HepG2 (cell line): ENCODE measurements around the gene GPC6. TPM values are rescaled to one million over a fixed set of nuclear protein-coding genes. Genes with fewer than 3 reads are reported as not detected.

Source experiments
- ATAC-seq: fragments of 200-7000 bp; cut with Tn5 transposase; 3 replicates; pipeline ENCODE4 v1.9.1; 2020; ENCODE audit warnings: mild to moderate bottlenecking, moderate library complexity
- BruUV-seq: library from RNA; stranded (reverse); fragments of 400-500 nt; replicated peaks from 2 replicates; lab custom pipeline; 2021; lab: Mats Ljungman, UMichigan
- CTCF ChIA-PET: fragments of 300-600 bp; formaldehyde crosslinking; extraction: SDS; loops from one replicate; lab custom pipeline; 2021; ENCODE audit warnings: low total read pairs, inconsistent platforms, low intra/inter-chr PET ratio; lab: Yijun Ruan, JAX
- POLR2A ChIA-PET: fragments of 350-600 bp; sonication (Branson Sonifier 250); formaldehyde crosslinking; loops from one replicate; lab custom pipeline; 2020; ENCODE audit warnings: antibody characterized with exemption, inconsistent platforms; lab: Yijun Ruan, JAX
- DNase-seq: peaks from one replicate; pipeline ENCODE4 v3.0.0-alpha.2; 2015; ENCODE audit warnings: low spot score
- FAIRE-seq: peaks from 3 replicates; lab custom pipeline; 2011; peaks lifted over from hg19 to GRCh38; lab: Jason Lieb, UNC
- H2AFZ ChIP-seq: one replicate; pipeline ENCODE4 v1.6.1; 2011; ENCODE audit warnings: low read length, inconsistent platforms
- H3K27ac ChIP-seq: fragments of 300-600 bp; 3 replicates; pipeline ENCODE4 v1.8.0; 2011; ENCODE audit warnings: mixed run types, mild to moderate bottlenecking, mixed read lengths, low read length, inconsistent platforms; ENCODE audit not compliant: insufficient read depth; ENCODE audit errors: extremely low read length
- H3K27me3 ChIP-seq, 2 experiments: fragments of 200-600 bp in 1 of 2; 2 replicates in 1 of 2; 3 replicates in 1 of 2; pipeline versions ENCODE4 v1.6.0 to v1.8.0; 2011; ENCODE audit warnings: low read length in 2 of 2, mild to moderate bottlenecking in 2 of 2, moderate library complexity in 2 of 2, inconsistent platforms in 1 of 2; ENCODE audit not compliant: insufficient read depth in 2 of 2, control insufficient read depth in 1 of 2
- H3K36me3 ChIP-seq, 2 experiments: fragments of 200-600 bp in 1 of 2; replicated peaks in 1 of 2; 2 replicates in 1 of 2; 3 replicates in 1 of 2; pipeline versions ENCODE4 v1.5.1 to v1.8.0; 2011; ENCODE audit warnings: low read length in 2 of 2, inconsistent platforms in 1 of 2; ENCODE audit not compliant: insufficient read depth in 2 of 2, control insufficient read depth in 1 of 2
- H3K4me1 ChIP-seq: 2 replicates; pipeline ENCODE4 v1.5.1; 2012; ENCODE audit warnings: low read length, inconsistent platforms; ENCODE audit not compliant: insufficient read depth
- H3K4me2 ChIP-seq: 2 replicates; pipeline ENCODE4 v1.6.0; 2011; ENCODE audit warnings: low read depth, low read length, inconsistent platforms
- H3K4me3 ChIP-seq, 3 experiments: fragments of 200-600 bp in 1 of 3; sonication (generic), shearing (Covaris generic) in 1 of 3; replicated peaks in 1 of 3; 2 replicates each; pipeline ENCODE4 v1.5.1; 2011 to 2016; ENCODE audit warnings: low read length in 3 of 3, inconsistent platforms in 2 of 3, low read depth in 2 of 3, mild to moderate bottlenecking in 2 of 3, control low read depth in 1 of 3, mixed read lengths in 1 of 3; ENCODE audit not compliant: insufficient read depth in 1 of 3
- H3K79me2 ChIP-seq: one replicate; pipeline ENCODE4 v1.6.1; 2011; ENCODE audit warnings: low read length, inconsistent platforms; ENCODE audit not compliant: insufficient read depth
- H3K9ac ChIP-seq: 2 replicates; pipeline ENCODE4 v1.6.0; 2011; ENCODE audit warnings: mild to moderate bottlenecking, low read depth, low read length, inconsistent platforms; ENCODE audit not compliant: insufficient read depth
- H3K9me3 ChIP-seq: 2 replicates; pipeline ENCODE4 v1.5.1; 2012; ENCODE audit warnings: mild to moderate bottlenecking, low read length
- H4K20me1 ChIP-seq: 2 replicates; pipeline ENCODE4 v1.6.0; 2011; ENCODE audit warnings: inconsistent platforms, mild to moderate bottlenecking, low read length, moderate library complexity; ENCODE audit not compliant: insufficient read depth
- EZH2 ChIP-seq: conservative IDR thresholded peaks from 2 replicates; pipeline ENCODE4 v1.6.1; 2012; ENCODE audit warnings: mild to moderate bottlenecking, low read depth, low read length, moderate library complexity
- KAT8 ChIP-seq: IDR thresholded peaks from 2 replicates; pipeline ENCODE4 v1.6.1; 2016; ENCODE audit warnings: missing genetic modification reagents, missing compliant biosample characterization
- NCOR1 ChIP-seq: fragments of 200-600 bp; sonication (generic); IDR thresholded peaks from 2 replicates; pipeline ENCODE4 v1.7.0; 2017; ENCODE audit warnings: antibody characterized with exemption, low read length, borderline replicate concordance
- PHF5A ChIP-seq: IDR thresholded peaks from one replicate; pipeline ENCODE4 v1.6.1; 2018; ENCODE audit warnings: low read depth, missing genetic modification reagents; ENCODE audit not compliant: unreplicated experiment
- TCF12 ChIP-seq, 2 experiments: fragments of 450-650 bp in 1 of 2; sonication (generic) in 1 of 2; formaldehyde crosslinking in 1 of 2; IDR thresholded peaks; 2 replicates each; pipeline versions ENCODE4 v1.6.1 to v1.8.0; 2017 to 2022; ENCODE audit warnings: antibody characterized with exemption in 1 of 2, mild to moderate bottlenecking in 1 of 2, missing genetic modification reagents in 1 of 2, moderate library complexity in 1 of 2
- ZMYM3 ChIP-seq: sonication (generic); formaldehyde crosslinking; IDR thresholded peaks from 2 replicates; pipeline ENCODE4 v1.5.1; 2020; ENCODE audit warnings: mild to moderate bottlenecking, missing genetic modification reagents
- ZNF138 ChIP-seq: sonication (generic); formaldehyde crosslinking; IDR thresholded peaks from 2 replicates; pipeline ENCODE4 v1.5.0; 2020; ENCODE audit warnings: mild to moderate bottlenecking, low read depth, missing genetic modification reagents
- ZNF317 ChIP-seq: sonication (generic); formaldehyde crosslinking; IDR thresholded peaks from 2 replicates; pipeline ENCODE4 v1.5.0; 2020; ENCODE audit warnings: mild to moderate bottlenecking, missing genetic modification reagents
- ZNF501 ChIP-seq: sonication (generic); formaldehyde crosslinking; IDR thresholded peaks from 2 replicates; pipeline ENCODE4 v1.5.1; 2020; ENCODE audit warnings: mild to moderate bottlenecking, moderate library complexity, missing genetic modification reagents
- ZNF607 ChIP-seq: sonication (generic); formaldehyde crosslinking; IDR thresholded peaks from 2 replicates; pipeline ENCODE4 v1.5.1; 2020; ENCODE audit warnings: missing genetic modification reagents, mild to moderate bottlenecking, borderline replicate concordance
- ZNF772 ChIP-seq: sonication (generic); formaldehyde crosslinking; IDR thresholded peaks from 2 replicates; pipeline ENCODE4 v1.5.0; 2020; ENCODE audit warnings: mild to moderate bottlenecking, missing genetic modification reagents
- ZNF781 ChIP-seq: sonication (generic); formaldehyde crosslinking; IDR thresholded peaks from 2 replicates; pipeline ENCODE4 v1.5.1; 2020; ENCODE audit warnings: borderline replicate concordance, mild to moderate bottlenecking, missing genetic modification reagents; ENCODE audit errors: not compliant biosample characterization
- ZSCAN12 ChIP-seq: sonication (generic); formaldehyde crosslinking; IDR thresholded peaks from 2 replicates; pipeline ENCODE4 v1.9.0; 2021; ENCODE audit warnings: mild to moderate bottlenecking, missing genetic modification reagents
- WGBS: methylation state at CpG from one replicate; pipeline ENCODE4 v1.1.6; 2017; ENCODE audit warnings: low lambda C conversion rate; 5-methylcytosine and 5-hydroxymethylcytosine counted together
- in situ Hi-C: cut with HindIII; loops from 2 replicates; pipeline ENCODE4 v1.10.0; 2017; ENCODE audit warnings: low pct_unique_long_range_greater_than_20kb; ENCODE audit not compliant: extremely low pct_ligation_motif_present
- intact Hi-C: fragments of 100-400 bp; cut with micrococcal nuclease; formaldehyde crosslinking; loops from one replicate; pipeline ENCODE4 v1.10.0; 2022; ENCODE audit not compliant: unreplicated experiment
- polyA plus RNA-seq, 8 experiments: library from polyadenylated mRNA; depleted of rRNA in 3 of 8; stranded (reverse) in 7 of 8; unstranded in 1 of 8; fragments of >200 nt; fragmentation: Illumina TruSeq in 4 of 8; extraction: Trizol in 4 of 8; gene quantifications; 2 replicates each; pipeline versions ENCODE4 v1.2.1 to v1.2.3, GENCODE V29; 2011 to 2016; ENCODE audit warnings: low read depth in 4 of 8, missing spikeins in 1 of 8, mixed read lengths in 1 of 8; ENCODE audit not compliant: insufficient read depth in 1 of 8
- total RNA-seq, 5 experiments: library from RNA; depleted of rRNA; stranded (reverse); fragments of >200 nt; fragmentation: Illumina TruSeq; extraction: Trizol; gene quantifications; 2 replicates each; pipeline ENCODE4 v1.2.3, GENCODE V29; 2016; ENCODE audit warnings: low read depth in 1 of 5
- TF ChIP-seq, protein P1 (sequence below): sonication (generic); formaldehyde crosslinking; IDR thresholded peaks from 2 replicates; pipeline ENCODE4 v1.4.0; 2020; ENCODE audit warnings: missing genetic modification reagents
- TF ChIP-seq, protein P2 (sequence below): sonication (generic); formaldehyde crosslinking; IDR thresholded peaks from 2 replicates; pipeline ENCODE4 v1.5.1; 2020; ENCODE audit warnings: missing genetic modification reagents, mild to moderate bottlenecking, borderline replicate concordance

GPC6 gene
- total and polyA plus RNA-seq, 2 of the 13 experiments (the other 11 are each of a cell fraction or from before 2014, with no cell fraction given), result 24.5 to 33.9 TPM

DNA sequence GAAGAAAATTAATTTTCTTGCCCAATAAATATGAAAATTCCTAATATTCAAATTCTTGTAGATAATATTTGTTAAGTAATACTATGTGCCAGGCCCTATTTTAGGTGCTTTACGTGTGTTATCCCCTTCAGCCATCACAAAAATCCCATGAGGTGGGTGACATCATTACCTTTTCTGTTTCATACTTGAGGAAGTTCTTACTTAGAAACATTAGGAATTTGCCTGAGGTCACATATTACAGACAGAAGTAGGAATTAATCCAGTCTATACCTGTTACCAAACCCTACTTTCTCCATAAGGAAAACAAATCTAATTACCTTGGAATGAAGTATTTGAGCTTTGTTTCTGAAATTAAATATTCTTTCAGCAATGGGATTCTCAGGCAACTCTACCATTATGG, 336.1 kb downstream of the GPC6 start:
- in situ Hi-C loops, result no loop called here
- Histone ChIP-seq H3K4me1 (no peaks in the 10 kb centered on the region; the same call in 1 of the 2 replicates), H2AFZ (no peak overlapping the region), H3K4me3 (no peak overlapping the region), H3K36me3 (no peaks in the 10 kb centered on the region), H3K9ac (no peak overlapping the region), H3K9me3 (no peaks in the 10 kb centered on the region), H3K4me2 (no peak overlapping the region), H4K20me1 (no peaks in the 10 kb centered on the region), H3K27ac (no peak overlapping the region), H3K27me3 (no peaks in the 10 kb centered on the region), H3K79me2 (no peaks in the 10 kb centered on the region)
- DNase-seq (no peak), ATAC-seq (no peak), FAIRE-seq (no peak)
- TF ChIP-seq ZMYM3 (CRISPR knock-in tag), result no peak
- TF ChIP-seq ZNF781 (CRISPR knock-in tag), result no peak
- TF ChIP-seq EZH2, result no peak
- no peak for TF ChIP-seq NCOR1
- no peak for TF ChIP-seq ZNF501 (CRISPR knock-in tag)
- no peak for TF ChIP-seq ZSCAN12 (CRISPR knock-in tag)
- TF ChIP-seq TCF12 (IDR thresholded peaks at IDR 0.05), result no peak
- no peak for TF ChIP-seq TCF12 (CRISPR knock-in tag; IDR thresholded peaks at IDR 0.05)
- TF ChIP-seq, protein P1, sequence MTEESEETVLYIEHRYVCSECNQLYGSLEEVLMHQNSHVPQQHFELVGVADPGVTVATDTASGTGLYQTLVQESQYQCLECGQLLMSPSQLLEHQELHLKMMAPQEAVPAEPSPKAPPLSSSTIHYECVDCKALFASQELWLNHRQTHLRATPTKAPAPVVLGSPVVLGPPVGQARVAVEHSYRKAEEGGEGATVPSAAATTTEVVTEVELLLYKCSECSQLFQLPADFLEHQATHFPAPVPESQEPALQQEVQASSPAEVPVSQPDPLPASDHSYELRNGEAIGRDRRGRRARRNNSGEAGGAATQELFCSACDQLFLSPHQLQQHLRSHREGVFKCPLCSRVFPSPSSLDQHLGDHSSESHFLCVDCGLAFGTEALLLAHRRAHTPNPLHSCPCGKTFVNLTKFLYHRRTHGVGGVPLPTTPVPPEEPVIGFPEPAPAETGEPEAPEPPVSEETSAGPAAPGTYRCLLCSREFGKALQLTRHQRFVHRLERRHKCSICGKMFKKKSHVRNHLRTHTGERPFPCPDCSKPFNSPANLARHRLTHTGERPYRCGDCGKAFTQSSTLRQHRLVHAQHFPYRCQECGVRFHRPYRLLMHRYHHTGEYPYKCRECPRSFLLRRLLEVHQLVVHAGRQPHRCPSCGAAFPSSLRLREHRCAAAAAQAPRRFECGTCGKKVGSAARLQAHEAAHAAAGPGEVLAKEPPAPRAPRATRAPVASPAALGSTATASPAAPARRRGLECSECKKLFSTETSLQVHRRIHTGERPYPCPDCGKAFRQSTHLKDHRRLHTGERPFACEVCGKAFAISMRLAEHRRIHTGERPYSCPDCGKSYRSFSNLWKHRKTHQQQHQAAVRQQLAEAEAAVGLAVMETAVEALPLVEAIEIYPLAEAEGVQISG, result no peak
- no peak for TF ChIP-seq ZNF317 (CRISPR knock-in tag)
- TF ChIP-seq PHF5A, result no peak
- no peak for TF ChIP-seq ZNF607 (CRISPR knock-in tag)
- TF ChIP-seq ZNF138 (CRISPR knock-in tag), result no peak
- TF ChIP-seq, protein P2, sequence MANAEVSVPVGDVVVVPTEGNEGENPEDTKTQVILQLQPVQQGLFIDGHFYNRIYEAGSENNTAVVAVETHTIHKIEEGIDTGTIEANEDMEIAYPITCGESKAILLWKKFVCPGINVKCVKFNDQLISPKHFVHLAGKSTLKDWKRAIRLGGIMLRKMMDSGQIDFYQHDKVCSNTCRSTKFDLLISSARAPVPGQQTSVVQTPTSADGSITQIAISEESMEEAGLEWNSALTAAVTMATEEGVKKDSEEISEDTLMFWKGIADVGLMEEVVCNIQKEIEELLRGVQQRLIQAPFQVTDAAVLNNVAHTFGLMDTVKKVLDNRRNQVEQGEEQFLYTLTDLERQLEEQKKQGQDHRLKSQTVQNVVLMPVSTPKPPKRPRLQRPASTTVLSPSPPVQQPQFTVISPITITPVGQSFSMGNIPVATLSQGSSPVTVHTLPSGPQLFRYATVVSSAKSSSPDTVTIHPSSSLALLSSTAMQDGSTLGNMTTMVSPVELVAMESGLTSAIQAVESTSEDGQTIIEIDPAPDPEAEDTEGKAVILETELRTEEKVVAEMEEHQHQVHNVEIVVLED (CRISPR knock-in tag), result no peak
- no peak for TF ChIP-seq ZNF772
- TF ChIP-seq KAT8 (CRISPR knock-in tag), result no peak
- ChIA-PET POLR2A (no interaction called here), CTCF (no interaction called here)
- intact Hi-C loops, result no loop called here
- no TSS peak for BruUV-seq
- WGBS, result 100% methylated on average over 1 of the region's 1 CpG
